Ovary (tissue), 3 donors: ENCODE data around the gene VIPR2.

Experiments used
- CTCF ChIP-seq, 3 donors: fragments of 450-650 bp in 2 of 3; fragments of 200-600 bp in 1 of 3; IDR thresholded peaks; one replicate each; pipeline versions ENCODE4 v1.5.1 to v1.8.0; 2016 to 2022; ENCODE audit warnings: antibody characterized with exemption in 3 of 3, mild to moderate bottlenecking in 1 of 3
- EP300 ChIP-seq: sonication (generic); formaldehyde crosslinking; IDR thresholded peaks from one replicate; pipeline ENCODE4 v1.6.1; 2017; ENCODE audit warnings: antibody characterized with exemption
- POLR2A ChIP-seq: fragments of 450-650 bp; IDR thresholded peaks from one replicate; pipeline ENCODE4 v1.6.1; 2017; ENCODE audit warnings: antibody characterized with exemption, mild to moderate bottlenecking, moderate library complexity
- donor health status: DM: no; HTN: no; CAD: no.

GRCh38 chr7:159158125-159158887, 13.6 kb upstream of the VIPR2 start:
- TF ChIP-seq CTCF (IDR thresholded peaks at IDR 0.05) (no peak), POLR2A (no peak), EP300 (no peak)
